Vagina (tissue), 2 donors: ENCODE results near the gene GANC.

Source experiments
- CTCF ChIP-seq, 3 experiments: fragments of 450-650 bp in 2 of 3; fragments of 200-600 bp in 1 of 3; sonication (generic) in 1 of 3; IDR thresholded peaks; one replicate each; pipeline ENCODE4 v1.5.1; 2017 to 2019; ENCODE audit warnings: antibody characterized with exemption in 3 of 3, mild to moderate bottlenecking in 2 of 3, moderate library complexity in 2 of 3
- POLR2A ChIP-seq, 2 donors: fragments of 450-650 bp; IDR thresholded peaks; one replicate each; pipeline ENCODE4 v1.6.1; 2017; ENCODE audit warnings: antibody characterized with exemption in 2 of 2, mild to moderate bottlenecking in 2 of 2, moderate library complexity in 2 of 2
- POLR2AphosphoS5 ChIP-seq, 2 donors: sonication (generic); formaldehyde crosslinking; IDR thresholded peaks; one replicate each; pipeline ENCODE4 v1.9.0; 2017; ENCODE audit warnings: antibody characterized with exemption in 2 of 2, mild to moderate bottlenecking in 2 of 2, low read depth in 1 of 2; ENCODE audit not compliant: insufficient read depth in 1 of 2

- TF ChIP-seq CTCF (IDR thresholded peaks at IDR 0.05) (no peak), POLR2AphosphoS5 (IDR thresholded peaks at IDR 0.05; ENCODE audit: insufficient read depth in 1 of 2, low read depth in 1 of 2) (no peak), POLR2A (IDR thresholded peaks at IDR 0.05) (no peak)
These were observed 57.0 kb downstream of the GANC start for GRCh38 chr15:42329992-42330391.
